Activated CD4-positive, alpha-beta T cell treated with anti-CD3 and anti-CD28 coated beads, Interleukin-2, amount 10 ng/mL, durations not matched to agents 7 days and 5 days (primary cell): Measurements from ENCODE around the gene B3GALT4. TPM values are rescaled to one million over a fixed set of nuclear protein-coding genes. Genes with fewer than 3 reads are reported as not detected.
A peak's percentile ranks its signal among the peaks of the same experiment; 100 is the strongest.
"Not testable (repeated sequence)": the region's sequence is repeated elsewhere in the genome, so short reads cannot be mapped to it uniquely, and the experiment has no call there.

Source experiments
- CTCF ChIA-PET: fragments of 350-600 bp; sonication (Branson Sonifier 250); formaldehyde crosslinking; loops from one replicate; lab custom pipeline; 2021; ENCODE audit warnings: antibody characterized with exemption; lab: Charles Lee
- POLR2A ChIA-PET: fragments of 350-600 bp; sonication (Branson Sonifier 250); formaldehyde crosslinking; loops from one replicate; lab custom pipeline; 2021; ENCODE audit warnings: antibody characterized with exemption; lab: Charles Lee
- DNase-seq: peaks from one replicate; pipeline ENCODE4 v3.0.0-alpha.2; 2020
- H3K27ac Mint-ChIP-seq: one replicate; pipeline ENCODE4 v1.8.0; 2021; ENCODE audit warnings: mild to moderate bottlenecking, moderate library complexity, mixed read lengths
- H3K27me3 Mint-ChIP-seq: one replicate; pipeline ENCODE4 v1.8.0; 2021; ENCODE audit warnings: mixed read lengths
- H3K36me3 Mint-ChIP-seq: one replicate; pipeline ENCODE4 v1.8.0; 2021; ENCODE audit warnings: low read depth, mixed read lengths
- H3K4me1 Mint-ChIP-seq: one replicate; pipeline ENCODE4 v1.8.0; 2021; ENCODE audit warnings: mixed read lengths
- H3K4me3 Mint-ChIP-seq: one replicate; pipeline ENCODE4 v1.8.0; 2021; ENCODE audit warnings: mild to moderate bottlenecking, moderate library complexity, mixed read lengths
- H3K9me3 Mint-ChIP-seq: one replicate; pipeline ENCODE4 v1.8.0; 2021; ENCODE audit warnings: mixed read lengths
- total RNA-seq, 2 experiments: library from RNA; stranded (reverse); gene quantifications; one replicate each; pipeline ENCODE4 v1.2.3, GENCODE V29; 2021

Gene B3GALT4
- total RNA-seq, 2 experiments from 2014 or later, result 18.3 to 21.5 TPM

DNA sequence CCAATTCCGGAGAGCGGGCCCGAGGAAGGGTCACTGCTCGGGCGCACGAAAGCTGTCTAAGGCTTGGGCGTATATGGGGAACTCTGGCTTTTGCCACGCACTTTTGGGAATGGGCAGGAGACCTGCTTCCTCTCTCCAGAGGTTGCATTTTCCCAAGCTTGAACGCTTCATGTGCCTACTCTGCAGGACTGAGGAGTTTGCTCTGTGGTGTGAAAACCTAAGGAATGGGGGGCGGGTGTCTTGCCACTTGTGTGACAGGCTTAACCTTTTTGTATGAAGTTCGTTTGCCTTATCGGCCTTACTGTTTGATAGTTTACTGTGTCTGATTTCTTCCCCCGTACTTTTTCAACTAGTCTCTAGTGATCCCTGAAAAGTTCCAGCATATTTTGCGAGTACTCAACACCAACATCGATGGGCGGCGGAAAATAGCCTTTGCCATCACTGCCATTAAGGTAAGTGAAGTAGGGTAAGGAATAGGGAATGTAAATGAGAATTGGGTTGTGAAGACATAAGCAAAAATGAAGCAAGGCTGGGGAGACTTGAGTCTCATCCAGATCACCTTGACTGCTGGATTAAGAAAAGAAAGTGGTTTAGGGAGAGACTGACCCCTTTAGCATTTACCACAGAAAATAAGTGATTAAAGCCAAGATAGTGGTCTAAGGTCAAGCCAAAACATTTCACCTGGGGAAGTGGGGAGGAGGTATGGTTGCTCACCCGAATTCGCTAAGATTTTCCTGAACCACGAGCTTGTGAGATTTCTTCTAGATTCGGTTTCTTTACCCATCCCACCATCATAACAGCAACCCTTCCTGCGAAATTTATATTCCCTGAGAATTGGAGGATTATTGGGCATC, 4.4 kb upstream of the B3GALT4 start:
- H3K4me3 Mint-ChIP-seq, result peak overlapping the region; percentile 95
- H3K27me3 Mint-ChIP-seq, result no peaks in the 10 kb centered on the region
- no peak for DNase-seq
- no peaks in the 10 kb centered on the region for H3K9me3 Mint-ChIP-seq
- peaks cover 68% of the 10 kb centered on the region for H3K36me3 Mint-ChIP-seq
- peaks cover 62% of the 10 kb centered on the region for H3K4me1 Mint-ChIP-seq
- CTCF ChIA-PET, result interaction anchor here (0.6 to 2.5 kb wide), 7 partner anchors 10 to 1151 kb away, joined by 3 to 13 read pairs (median 5); partner anchors contain the start of genes PFDN6 and WDR46
- POLR2A ChIA-PET, result interaction anchor here (1.2 to 1.8 kb wide), 2 partner anchors 23 to 27 kb away, joined by 7 to 11 read pairs; partner anchors contain the start of gene RGL2
- peak overlapping the region; percentile 98 for H3K27ac Mint-ChIP-seq

DNA sequence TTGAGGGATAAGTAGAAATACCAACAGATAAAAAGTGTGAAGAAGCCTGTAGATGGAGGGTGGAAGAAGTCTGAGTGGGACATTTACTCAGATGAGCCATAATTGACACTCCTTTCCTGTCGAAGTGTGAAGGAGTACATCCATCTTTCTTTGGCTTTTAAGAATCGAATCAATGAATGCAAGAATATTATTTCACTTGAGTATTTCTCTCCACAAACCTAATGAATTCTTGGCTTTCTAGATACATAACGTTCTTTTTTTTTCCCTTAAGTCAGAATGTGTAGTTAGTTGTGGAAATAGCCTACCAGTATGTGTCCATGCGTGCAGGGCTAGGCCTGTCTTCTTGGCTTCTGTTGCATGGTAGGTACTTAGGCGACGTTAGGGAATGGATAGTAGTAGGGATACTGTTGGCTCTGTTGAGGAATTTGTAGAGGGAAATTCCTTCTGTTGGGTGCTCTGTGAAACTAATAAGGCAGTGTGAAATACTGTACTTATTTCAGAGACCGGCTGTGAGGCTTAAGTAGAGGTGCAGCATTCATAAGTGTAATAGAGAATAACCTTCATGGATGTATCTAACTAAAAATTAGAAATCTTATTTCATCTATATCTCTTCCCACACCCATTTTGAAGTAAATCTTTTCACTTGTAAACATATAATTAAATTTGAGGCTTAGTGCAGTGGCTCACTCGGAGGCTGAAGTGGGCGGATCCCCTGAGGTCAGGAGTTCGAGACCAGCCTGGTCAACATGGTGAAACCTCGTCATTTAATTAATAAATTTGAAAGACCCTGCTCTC, 3.6 kb upstream of the B3GALT4 start:
- Mint-ChIP-seq H3K36me3 (peaks cover 62% of the 10 kb centered on the region), H3K4me1 (peaks cover 68% of the 10 kb centered on the region), H3K27ac (peak overlapping the region; percentile 98), H3K4me3 (peak overlapping the region; percentile 95), H3K9me3 (no peaks in the 10 kb centered on the region), H3K27me3 (no peaks in the 10 kb centered on the region)
- POLR2A ChIA-PET, result no interaction called here
- CTCF ChIA-PET, result interaction anchor here (1.2 to 1.7 kb wide), 2 partner anchors 16 to 22 kb away, joined by 3 to 6 read pairs; partner anchors contain the start of genes PFDN6 and WDR46
- no peak for DNase-seq

DNA sequence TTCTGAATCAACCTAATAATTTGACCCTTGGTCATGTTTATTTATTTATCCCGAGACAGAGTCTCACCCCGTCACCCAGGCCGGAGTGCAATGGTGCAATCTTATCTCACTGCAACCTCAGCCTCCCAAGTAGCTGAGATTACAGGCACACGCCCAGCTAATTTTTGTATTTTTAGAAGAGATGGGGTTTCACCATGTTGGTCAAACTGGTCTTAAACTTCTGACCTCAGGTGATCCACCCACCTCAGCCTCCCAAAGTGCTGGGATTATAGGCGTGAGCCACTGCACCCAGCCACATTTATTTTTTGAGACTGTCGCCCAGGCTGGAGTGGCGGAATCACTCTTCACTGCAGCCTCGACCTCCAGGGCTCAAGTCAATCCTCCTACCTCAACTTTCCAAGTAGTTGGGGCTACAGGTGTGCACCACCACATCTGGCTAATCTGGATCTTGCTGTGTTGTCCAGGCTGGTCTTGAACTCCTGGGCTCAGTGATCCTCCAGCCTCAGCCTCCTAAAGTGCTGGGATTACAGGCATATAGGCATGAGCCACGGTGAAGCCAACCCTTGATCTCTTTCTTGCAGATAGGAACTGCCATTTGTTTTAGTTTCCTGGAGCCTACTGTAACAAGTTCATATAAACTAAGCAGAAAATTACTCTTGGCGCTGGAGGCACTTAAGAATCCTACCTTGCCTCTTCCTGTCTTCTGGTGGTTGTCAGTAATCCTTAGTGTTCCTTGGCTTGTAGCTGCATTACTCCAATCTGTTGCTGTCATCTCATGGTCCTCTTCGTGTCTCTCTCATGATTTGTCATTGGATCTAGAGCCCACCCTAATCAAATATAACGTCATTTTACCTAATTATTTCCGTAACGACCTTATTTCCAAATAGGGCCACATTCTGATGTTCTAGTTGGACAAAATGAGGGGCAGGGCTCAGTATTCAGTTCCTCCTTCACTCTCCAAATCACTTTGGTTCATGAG, 2.7 kb upstream of the B3GALT4 start:
- Mint-ChIP-seq H3K36me3 (peaks cover 55% of the 10 kb centered on the region), H3K27me3 (no peaks in the 10 kb centered on the region), H3K9me3 (no peaks in the 10 kb centered on the region), H3K27ac (peak overlapping the region; percentile 77), H3K4me1 (peaks cover 73% of the 10 kb centered on the region), H3K4me3 (peak overlapping the region; percentile 95)
- no peak for DNase-seq
- ChIA-PET POLR2A (no interaction called here), CTCF (interaction anchor here (1.2 to 1.3 kb wide), 2 partner anchors 15 to 25 kb away, joined by 3 read pairs; partner anchors contain the start of genes PFDN6 and WDR46)

DNA sequence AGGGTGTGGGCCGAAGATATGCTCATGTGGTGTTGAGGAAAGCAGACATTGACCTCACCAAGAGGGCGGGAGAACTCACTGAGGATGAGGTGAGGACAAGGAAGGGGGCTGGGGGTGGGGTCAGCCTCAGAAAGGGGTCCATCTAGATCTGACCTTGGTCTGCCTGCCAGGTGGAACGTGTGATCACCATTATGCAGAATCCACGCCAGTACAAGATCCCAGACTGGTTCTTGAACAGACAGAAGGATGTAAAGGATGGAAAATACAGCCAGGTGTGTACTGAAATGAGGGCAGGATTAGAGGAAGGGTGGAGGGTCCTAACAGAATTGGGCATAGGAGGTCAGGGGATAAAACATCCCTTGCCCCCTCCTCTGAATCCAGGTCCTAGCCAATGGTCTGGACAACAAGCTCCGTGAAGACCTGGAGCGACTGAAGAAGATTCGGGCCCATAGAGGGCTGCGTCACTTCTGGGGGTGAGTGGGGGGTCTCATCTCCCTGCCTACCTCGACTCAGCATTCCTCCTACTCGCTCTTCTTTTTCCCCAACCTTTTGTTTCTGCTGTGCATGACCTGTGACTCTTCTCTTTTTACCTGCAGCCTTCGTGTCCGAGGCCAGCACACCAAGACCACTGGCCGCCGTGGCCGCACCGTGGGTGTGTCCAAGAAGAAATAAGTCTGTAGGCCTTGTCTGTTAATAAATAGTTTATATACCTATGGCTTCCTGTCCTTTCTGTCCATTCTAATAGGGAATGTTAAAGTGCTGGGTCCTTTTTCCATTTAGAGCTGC, 935 bp upstream of the B3GALT4 start:
- H3K4me3 Mint-ChIP-seq, result peak overlapping the region; percentile 95
- H3K4me1 Mint-ChIP-seq, result peaks cover 69% of the 10 kb centered on the region
- peaks cover 57% of the 10 kb centered on the region for H3K36me3 Mint-ChIP-seq
- not testable (repeated sequence) for H3K9me3 Mint-ChIP-seq, DNase-seq, H3K27me3 Mint-ChIP-seq
- H3K27ac Mint-ChIP-seq, result peak overlapping the region; percentile 91
- ChIA-PET CTCF (interaction anchor here (0.6 to 2.5 kb wide), 10 partner anchors 15 to 95 kb away, joined by 3 to 18 read pairs (median 4); no protein-coding TSS in a partner anchor), POLR2A (interaction anchor here (1.5 kb wide), 1 partner anchor 23 kb away, joined by 8 read pairs; the partner anchor contains the start of gene RGL2)

DNA sequence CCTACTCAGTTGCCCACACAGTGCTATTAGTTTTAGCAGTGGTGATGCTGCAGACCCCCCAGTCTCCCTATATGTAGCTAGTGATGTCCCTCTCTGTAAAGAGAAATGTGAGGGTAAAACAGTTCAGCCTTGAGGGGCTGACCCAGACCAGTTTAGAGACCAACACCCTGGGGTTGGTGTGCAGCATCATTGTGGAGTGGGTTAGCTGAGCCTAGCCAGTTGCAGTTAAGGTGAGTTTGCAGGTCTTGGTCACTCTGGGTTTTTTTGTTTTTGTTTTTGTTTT, 401 bp upstream of the B3GALT4 start:
- POLR2A ChIA-PET, result interaction anchor here (1.3 to 1.5 kb wide), 2 partner anchors 12 to 23 kb away, joined by 8 to 11 read pairs; partner anchors contain the start of genes PFDN6, RGL2 and WDR46
- CTCF ChIA-PET, result interaction anchor here (0.8 to 2.6 kb wide), 13 partner anchors 12 to 438 kb away, joined by 3 to 19 read pairs (median 5); partner anchors contain the start of genes PFDN6, RGL2, TAP2 and WDR46
- Mint-ChIP-seq H3K4me1 (peaks cover 69% of the 10 kb centered on the region), H3K27ac (peak overlapping the region; percentile 91), H3K36me3 (peaks cover 61% of the 10 kb centered on the region), H3K9me3 (no peaks in the 10 kb centered on the region), H3K4me3 (peak overlapping the region; percentile 95), H3K27me3 (no peaks in the 10 kb centered on the region)
- no peak for DNase-seq

DNA sequence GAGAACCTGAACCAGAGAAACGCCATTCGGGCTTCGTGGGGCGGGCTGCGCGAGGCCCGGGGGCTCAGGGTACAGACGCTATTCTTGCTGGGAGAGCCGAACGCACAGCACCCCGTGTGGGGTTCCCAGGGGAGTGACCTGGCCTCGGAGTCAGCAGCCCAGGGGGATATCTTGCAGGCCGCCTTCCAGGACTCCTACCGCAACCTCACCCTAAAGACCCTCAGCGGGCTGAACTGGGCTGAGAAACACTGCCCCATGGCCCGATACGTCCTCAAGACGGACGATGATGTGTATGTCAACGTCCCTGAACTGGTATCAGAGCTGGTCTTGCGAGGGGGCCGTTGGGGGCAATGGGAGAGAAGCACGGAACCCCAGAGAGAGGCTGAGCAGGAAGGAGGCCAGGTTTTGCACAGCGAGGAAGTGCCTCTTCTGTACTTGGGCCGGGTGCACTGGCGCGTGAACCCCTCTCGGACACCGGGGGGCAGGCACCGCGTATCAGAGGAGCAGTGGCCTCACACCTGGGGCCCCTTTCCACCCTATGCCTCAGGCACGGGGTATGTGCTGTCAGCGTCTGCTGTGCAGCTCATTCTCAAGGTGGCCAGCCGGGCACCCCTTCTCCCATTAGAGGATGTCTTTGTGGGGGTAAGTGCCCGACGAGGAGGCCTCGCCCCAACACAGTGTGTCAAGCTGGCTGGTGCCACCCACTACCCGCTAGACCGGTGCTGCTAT, 904 bp downstream of the B3GALT4 start:
- peaks cover 64% of the 10 kb centered on the region for H3K4me1 Mint-ChIP-seq
- peak; percentile 46 for DNase-seq
- peak overlapping the region; percentile 97 for H3K27ac Mint-ChIP-seq
- peaks cover 61% of the 10 kb centered on the region for H3K36me3 Mint-ChIP-seq
- ChIA-PET POLR2A (interaction anchor here (1.0 to 1.5 kb wide), 4 partner anchors 11 to 29 kb away, joined by 3 to 11 read pairs (median 6); partner anchors contain the start of genes PFDN6, RGL2 and WDR46), CTCF (interaction anchor here (0.6 to 2.6 kb wide), 16 partner anchors 10 to 439 kb away, joined by 3 to 19 read pairs (median 5); partner anchors contain the start of genes PFDN6, RGL2, TAP2 and WDR46)
- no peaks in the 10 kb centered on the region for H3K27me3 Mint-ChIP-seq
- H3K9me3 Mint-ChIP-seq, result no peaks in the 10 kb centered on the region
- H3K4me3 Mint-ChIP-seq, result peak overlapping the region; percentile 95

DNA sequence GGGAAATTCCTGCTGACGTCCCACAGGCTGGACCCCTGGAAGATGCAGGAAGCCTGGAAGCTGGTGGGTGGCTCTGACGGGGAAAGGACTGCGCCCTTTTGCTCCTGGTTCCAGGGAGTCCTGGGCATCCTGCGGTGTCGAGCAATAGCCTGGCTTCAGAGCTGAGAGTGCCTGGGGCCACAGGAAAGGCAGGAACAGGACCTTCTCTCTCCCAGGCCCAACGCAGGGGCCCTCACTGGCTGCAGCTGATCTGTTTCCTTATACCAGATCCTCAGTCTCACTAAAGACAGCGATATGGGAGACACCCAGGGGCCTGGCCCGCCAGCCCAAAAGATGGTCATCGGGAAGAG, 1.4 kb downstream of the B3GALT4 start:
- peak overlapping the region; percentile 95 for H3K4me3 Mint-ChIP-seq
- CTCF ChIA-PET, result interaction anchor here (0.7 to 2.6 kb wide), 7 partner anchors 10 to 113 kb away, joined by 3 to 19 read pairs (median 11); partner anchors contain the start of genes PFDN6, RGL2 and WDR46
- no peak for DNase-seq

DNA sequence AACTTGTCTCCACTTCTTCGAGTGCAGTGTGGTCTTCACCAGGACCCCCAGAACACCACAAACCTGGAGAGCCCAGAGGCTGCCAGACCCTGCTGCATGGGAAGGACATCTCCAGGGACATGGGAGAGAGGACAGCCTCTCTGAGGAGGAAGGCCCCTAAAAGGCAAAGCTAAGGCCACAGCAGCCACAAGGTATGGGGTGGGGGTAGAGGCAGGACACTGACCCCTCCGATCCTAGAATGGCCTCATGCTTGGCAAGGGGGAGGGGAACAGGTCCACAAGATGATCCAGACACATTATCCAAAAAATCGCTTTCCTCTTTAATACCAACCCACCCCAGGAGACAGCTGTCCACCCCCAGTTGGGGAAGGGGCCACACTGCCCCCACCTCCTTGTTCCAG, 1.9 kb downstream of the B3GALT4 start:
- H3K4me3 Mint-ChIP-seq, result peak overlapping the region; percentile 95
- ChIA-PET CTCF (interaction anchor here (0.6 to 2.6 kb wide), 4 partner anchors 9 to 112 kb away, joined by 3 to 19 read pairs (median 6); partner anchors contain the start of genes PFDN6, RGL2 and WDR46), POLR2A (no interaction called here)
- peak overlapping the region; percentile 97 for H3K27ac Mint-ChIP-seq
- no peaks in the 10 kb centered on the region for H3K27me3 Mint-ChIP-seq
- H3K4me1 Mint-ChIP-seq, result peaks cover 54% of the 10 kb centered on the region
- H3K36me3 Mint-ChIP-seq, result peaks cover 53% of the 10 kb centered on the region
- DNase-seq, result no peak
- H3K9me3 Mint-ChIP-seq, result no peaks in the 10 kb centered on the region

More for the DNA sequence above, 1.4 kb downstream of the B3GALT4 start:
- no peaks in the 10 kb centered on the region for H3K27me3 Mint-ChIP-seq
- POLR2A ChIA-PET, result no interaction called here
- H3K27ac Mint-ChIP-seq, result peak overlapping the region; percentile 97
- H3K4me1 Mint-ChIP-seq, result peaks cover 58% of the 10 kb centered on the region
- no peaks in the 10 kb centered on the region for H3K9me3 Mint-ChIP-seq
- H3K36me3 Mint-ChIP-seq, result peaks cover 57% of the 10 kb centered on the region

DNA sequence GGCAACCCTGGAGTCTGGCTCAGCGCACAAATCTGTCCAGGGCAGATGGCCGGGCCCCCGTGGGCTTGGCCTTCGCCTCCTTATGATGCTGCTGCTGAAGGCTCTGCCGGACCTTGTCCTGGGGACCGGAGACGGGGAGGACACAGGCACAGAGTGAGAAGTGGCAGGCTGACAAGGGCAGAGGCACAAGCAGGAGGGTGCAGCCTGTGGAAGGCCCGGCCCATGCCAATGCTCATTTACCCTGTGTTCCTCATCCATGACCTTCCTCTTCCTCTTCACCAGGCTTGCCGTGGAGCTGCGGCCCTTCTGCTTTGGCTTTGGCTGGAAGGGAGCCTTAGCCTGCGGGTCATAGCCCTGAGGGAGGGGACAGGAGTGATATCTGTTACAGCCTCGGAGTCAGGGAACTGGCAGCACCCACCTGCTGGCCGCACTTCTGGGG, 2.4 kb downstream of the B3GALT4 start:
- POLR2A ChIA-PET, result no interaction called here
- CTCF ChIA-PET, result interaction anchor here (0.6 to 2.6 kb wide), 3 partner anchors 9 to 79 kb away, joined by 3 to 19 read pairs (median 3); partner anchors contain the start of genes PFDN6 and WDR46
- H3K4me1 Mint-ChIP-seq, result peaks cover 52% of the 10 kb centered on the region
- no peaks in the 10 kb centered on the region for H3K27me3 Mint-ChIP-seq
- DNase-seq, result no peak
- H3K4me3 Mint-ChIP-seq, result no peak overlapping the region
- peaks cover 51% of the 10 kb centered on the region for H3K36me3 Mint-ChIP-seq
- H3K9me3 Mint-ChIP-seq, result no peaks in the 10 kb centered on the region
- no peak overlapping the region for H3K27ac Mint-ChIP-seq

DNA sequence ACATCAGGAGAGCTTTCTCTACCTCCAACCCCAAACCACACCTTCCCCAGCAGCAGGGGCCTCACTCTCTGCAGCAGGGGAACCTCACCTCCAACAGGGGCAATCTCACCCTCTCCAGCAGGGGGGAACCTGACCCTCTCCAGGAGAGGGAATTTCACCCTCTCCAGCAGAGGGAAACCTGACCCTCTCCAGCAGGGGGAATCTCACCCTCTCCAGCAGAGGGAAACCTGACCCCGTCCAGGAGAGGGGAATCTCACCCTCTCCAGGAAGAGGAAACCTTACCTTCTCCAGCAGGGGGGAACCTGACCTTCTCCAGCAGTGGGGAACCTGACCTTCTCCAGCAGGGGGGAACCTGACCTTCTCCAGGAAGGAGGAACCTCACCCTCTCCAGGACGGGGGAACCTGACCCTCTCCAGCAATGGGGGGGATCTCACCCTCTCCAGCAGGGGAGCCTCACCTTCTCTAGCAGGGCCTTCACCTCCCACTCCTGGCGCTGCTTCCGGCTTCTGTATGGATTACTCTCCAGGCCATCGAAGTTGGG, 3.1 kb downstream of the B3GALT4 start:
- no peak for DNase-seq
- Mint-ChIP-seq H3K4me3 (no peak overlapping the region), H3K36me3 (peaks cover 46% of the 10 kb centered on the region), H3K27me3 (no peaks in the 10 kb centered on the region), H3K9me3 (no peaks in the 10 kb centered on the region), H3K27ac (peak overlapping the region; percentile 46), H3K4me1 (peaks cover 45% of the 10 kb centered on the region)
- ChIA-PET CTCF (interaction anchor here (0.6 kb wide), 1 partner anchor 78 kb away, joined by 3 read pairs; no protein-coding TSS in a partner anchor), POLR2A (no interaction called here)
